ENCODE results near the gene SNX25. TPM values are rescaled to one million over a fixed set of nuclear protein-coding genes. Genes with fewer than 3 reads are reported as not detected.

The SNX25 gene
- total and polyA plus RNA-seq, 2 of the 13 experiments (the other 11 are each of a cell fraction or from before 2014, with no cell fraction given) = 23.4 to 23.5 TPM

- TF ChIP-seq HMGXB3 (CRISPR knock-in tag; IDR thresholded peaks at IDR 0.05; ENCODE audit: borderline replicate concordance) = 0 out of 2 replicates have a peak, but pooled peaks have one; percentile 1
- no peak for TF ChIP-seq ZNF230 (CRISPR knock-in tag; IDR thresholded peaks at IDR 0.05)
- no peak for TF ChIP-seq CEBPZ (IDR thresholded peaks at IDR 0.05; ENCODE audit: low read length)
- TF ChIP-seq ZNF496 (CRISPR knock-in tag; IDR thresholded peaks at IDR 0.05; ENCODE audit: insufficient replicate concordance) = no peak
- peak; percentile 26; the same call in 1 of the 2 replicates for TF ChIP-seq ZNF333 (CRISPR knock-in tag; IDR thresholded peaks at IDR 0.05; ENCODE audit: borderline replicate concordance)
- no peak for TF ChIP-seq RNF219 (CRISPR knock-in tag; IDR thresholded peaks at IDR 0.05)
- TF ChIP-seq SCMH1 (CRISPR knock-in tag; IDR thresholded peaks at IDR 0.05; ENCODE audit: borderline replicate concordance) = no peak
- 0 out of 2 replicates have a peak, but pooled peaks have one; percentile 3 for TF ChIP-seq GTF2F1 (IDR thresholded peaks at IDR 0.05; ENCODE audit: low read length)
- TF ChIP-seq HIVEP1 (CRISPR knock-in tag; IDR thresholded peaks at IDR 0.05) = no peak
- no peak; the same call in none of the 2 replicates for TF ChIP-seq ZNF605 (CRISPR knock-in tag; IDR thresholded peaks at IDR 0.05)
- TF ChIP-seq ZNF282 (IDR thresholded peaks at IDR 0.05; ENCODE audit: partially characterized antibody) = no peak
- TF ChIP-seq ELF4 (CRISPR knock-in tag; IDR thresholded peaks at IDR 0.05; ENCODE audit: borderline replicate concordance) = 0 out of 2 replicates have a peak, but pooled peaks have one; percentile 24
- TF ChIP-seq ZFP90 (CRISPR knock-in tag; IDR thresholded peaks at IDR 0.05; ENCODE audit: borderline replicate concordance) = no peak
- TF ChIP-seq ZNF746 (CRISPR knock-in tag; IDR thresholded peaks at IDR 0.05) = peak; percentile 39; the same call in 1 of the 2 replicates
- no peak for TF ChIP-seq RXRA (CRISPR knock-in tag; IDR thresholded peaks at IDR 0.05)
- peak; percentile 55 for TF ChIP-seq TAF1 (CRISPR knock-in tag; IDR thresholded peaks at IDR 0.05)
- TF ChIP-seq ZNF10 (CRISPR knock-in tag; IDR thresholded peaks at IDR 0.05; ENCODE audit: borderline replicate concordance, low read depth) = no peak
Measured at GRCh38 chr4:185396724-185397385, 187.5 kb downstream of the SNX25 start, which contains the start of gene ANKRD37 (continued).
